CD14-positive monocyte (primary cell): ENCODE data around the gene ANGPTL1. TPM values are rescaled to one million over a fixed set of nuclear protein-coding genes. Genes with fewer than 3 reads are reported as not detected.

Source experiments
- DNase-seq, 3 donors: peaks; one replicate each; pipeline ENCODE4 v3.0.0-alpha.2; 2011 to 2022
- H2AFZ ChIP-seq: 2 replicates; pipeline ENCODE4 v1.6.0; 2012; ENCODE audit warnings: mild to moderate bottlenecking, low read depth, low read length, inconsistent platforms; ENCODE audit not compliant: insufficient read depth, poor library complexity, severe bottlenecking
- H3K27ac ChIP-seq, 2 donors: 1 replicate in 1 of 2; 2 replicates in 1 of 2; pipeline ENCODE4 v1.5.1; 2012 to 2013; ENCODE audit warnings: low read length in 2 of 2, control low read depth in 1 of 2, inconsistent platforms in 1 of 2, low read depth in 1 of 2, mild to moderate bottlenecking in 1 of 2
- H3K27me3 ChIP-seq, 2 donors: one replicate each; pipeline versions ENCODE4 v1.6.0 to v1.6.1; 2011 to 2013; ENCODE audit warnings: low read length in 2 of 2; ENCODE audit not compliant: control insufficient read depth in 2 of 2, insufficient read depth in 2 of 2
- H3K36me3 ChIP-seq, 2 donors: replicated peaks in 1 of 2; 1 replicate in 1 of 2; 2 replicates in 1 of 2; pipeline versions ENCODE4 v1.5.1 to v1.6.1; 2012 to 2013; ENCODE audit warnings: low read length in 2 of 2, control low read depth in 1 of 2, inconsistent platforms in 1 of 2, mild to moderate bottlenecking in 1 of 2; ENCODE audit not compliant: insufficient read depth in 2 of 2, control insufficient read depth in 1 of 2
- H3K4me1 ChIP-seq, 2 donors: 1 replicate in 1 of 2; 2 replicates in 1 of 2; pipeline versions ENCODE4 v1.5.1 to v1.6.1; 2012 to 2013; ENCODE audit warnings: low read length in 2 of 2, control low read depth in 1 of 2, inconsistent platforms in 1 of 2, mild to moderate bottlenecking in 1 of 2, moderate library complexity in 1 of 2; ENCODE audit not compliant: insufficient read depth in 2 of 2, control insufficient read depth in 1 of 2
- H3K4me2 ChIP-seq: replicated peaks from 2 replicates; pipeline ENCODE3; 2012; ENCODE audit warnings: low read length, moderate library complexity, mild to moderate bottlenecking; ENCODE audit not compliant: poor library complexity, severe bottlenecking; ENCODE audit errors: extremely low read depth
- H3K4me3 ChIP-seq, 3 experiments: fragments of 200-600 bp in 1 of 3; sonication (generic) in 1 of 3; replicated peaks in 1 of 3; 1 replicate in 2 of 3; 2 replicates in 1 of 3; pipeline ENCODE4 v1.5.1; 2011 to 2013; ENCODE audit warnings: low read length in 3 of 3, mild to moderate bottlenecking in 3 of 3, control low read depth in 2 of 3, low read depth in 2 of 3, inconsistent platforms in 1 of 3, moderate library complexity in 1 of 3
- H3K79me2 ChIP-seq: 2 replicates; pipeline ENCODE4 v1.6.0; 2012; ENCODE audit warnings: mild to moderate bottlenecking, control low read depth, inconsistent platforms, low read length, moderate library complexity; ENCODE audit not compliant: insufficient read depth
- H3K9ac ChIP-seq: 2 replicates; pipeline ENCODE4 v1.6.0; 2017; ENCODE audit warnings: low read length, mild to moderate bottlenecking; ENCODE audit not compliant: insufficient read depth, poor library complexity, severe bottlenecking
- H3K9me3 ChIP-seq, 2 donors: replicated peaks in 1 of 2; 1 replicate in 1 of 2; 2 replicates in 1 of 2; pipeline versions ENCODE4 v1.5.1 to v1.6.1; 2012 to 2013; ENCODE audit warnings: low read length in 2 of 2, control low read depth in 1 of 2; ENCODE audit not compliant: control insufficient read depth in 1 of 2, insufficient read depth in 1 of 2
- H4K20me1 ChIP-seq: 2 replicates; pipeline ENCODE4 v1.6.0; 2012; ENCODE audit warnings: mild to moderate bottlenecking, low read length, control low read depth, moderate library complexity; ENCODE audit not compliant: insufficient read depth
- H3K27ac Mint-ChIP-seq, 7 donors: one replicate each; pipeline ENCODE4 v1.8.0; 2020; ENCODE audit warnings: mild to moderate bottlenecking in 7 of 7, mixed read lengths in 7 of 7, moderate library complexity in 6 of 7, inconsistent platforms in 2 of 7
- H3K27me3 Mint-ChIP-seq, 3 donors: one replicate each; pipeline ENCODE4 v1.8.0; 2021 to 2022; ENCODE audit warnings: low read depth in 3 of 3, mild to moderate bottlenecking in 3 of 3, mixed read lengths in 3 of 3, moderate library complexity in 3 of 3, inconsistent platforms in 1 of 3
- H3K36me3 Mint-ChIP-seq, 2 donors: one replicate each; pipeline ENCODE4 v1.8.0; 2020; ENCODE audit warnings: mixed read lengths in 2 of 2, inconsistent platforms in 1 of 2, mild to moderate bottlenecking in 1 of 2
- H3K4me1 Mint-ChIP-seq: one replicate; pipeline ENCODE4 v1.8.0; 2020; ENCODE audit warnings: mild to moderate bottlenecking, mixed read lengths
- H3K4me3 Mint-ChIP-seq, 2 donors: one replicate each; pipeline ENCODE4 v1.8.0; 2020; ENCODE audit warnings: mild to moderate bottlenecking in 2 of 2, mixed read lengths in 2 of 2, moderate library complexity in 1 of 2
- H3K9me3 Mint-ChIP-seq, 7 donors: one replicate each; pipeline ENCODE4 v1.8.0; 2020 to 2022; ENCODE audit warnings: mixed read lengths in 7 of 7, mild to moderate bottlenecking in 6 of 7, moderate library complexity in 6 of 7, inconsistent platforms in 2 of 7
- WGBS: methylation state at CpG from one replicate; pipeline ENCODE4 v1.1.5; 2013; ENCODE audit warnings: missing lambda C conversion rate; ENCODE audit not compliant: insufficient coverage; 5-methylcytosine and 5-hydroxymethylcytosine counted together
- intact Hi-C, 2 donors: fragments of 100-400 bp; cut with micrococcal nuclease; formaldehyde crosslinking; loops; one replicate each; pipeline versions ENCODE4 v1.15.0 to v1.15.1; 2023
- polyA plus RNA-seq, 3 donors: library from polyadenylated mRNA; depleted of rRNA in 1 of 3; unstranded in 2 of 3; stranded (reverse) in 1 of 3; fragments of 300-500 nt in 2 of 3; fragments of >200 nt in 1 of 3; fragmentation: Illumina TruSeq in 2 of 3; gene quantifications; 1 replicate in 2 of 3; 2 replicates in 1 of 3; pipeline ENCODE4 v1.2.3, GENCODE V29; 2012 to 2021
- TF ChIP-seq, protein P1 (sequence below): fragments of 200-600 bp; IDR thresholded peaks from one replicate; pipeline ENCODE4 v1.8.0; 2022; ENCODE audit warnings: antibody characterized with exemption, mild to moderate bottlenecking

Gene ANGPTL1
- polyA plus RNA-seq, 3 donors = not detected

DNA sequence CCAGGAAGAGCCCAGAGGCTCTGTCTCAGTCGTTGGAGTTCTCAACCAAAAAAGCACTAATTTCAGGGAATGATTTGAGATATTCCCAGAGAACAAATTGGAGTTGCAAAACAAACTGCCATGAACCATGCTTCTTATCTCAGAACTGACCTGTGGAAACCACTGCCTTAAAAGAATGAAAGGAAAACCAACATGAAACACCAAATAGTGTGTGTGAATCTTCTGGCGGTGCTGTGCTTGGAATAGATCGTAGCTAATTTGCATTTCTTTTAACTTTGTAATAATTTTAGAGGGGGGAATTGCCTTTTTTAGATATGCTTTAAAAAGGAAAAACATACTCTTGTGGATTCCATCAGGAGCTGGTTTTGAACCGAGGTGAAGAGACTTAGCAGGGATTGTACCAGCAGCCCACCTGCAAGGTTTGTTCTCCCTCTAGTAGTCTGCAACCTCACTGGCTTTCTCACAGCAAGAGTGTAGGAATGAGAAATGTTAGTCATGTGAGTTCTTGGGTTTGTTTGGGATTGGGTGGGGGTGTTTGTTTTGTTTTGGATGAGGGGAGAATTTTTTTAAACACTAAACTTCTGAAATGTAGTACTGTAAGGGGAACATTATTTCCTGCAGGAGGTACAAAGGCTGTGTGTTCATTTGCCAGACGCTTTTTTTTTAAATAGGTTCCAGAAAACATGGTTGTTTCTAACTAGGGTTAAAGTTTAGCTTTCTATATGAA, 45.7 kb upstream of the ANGPTL1 start:
- Histone ChIP-seq H3K4me2 (no peak overlapping the region), H3K4me1 (no peaks in the 10 kb centered on the region), H3K36me3 (peaks cover 0 to 7% of the 10 kb centered on the region in 2 donors), H3K27ac (no peak overlapping the region), H3K9ac (no peak overlapping the region), H4K20me1 (no peaks in the 10 kb centered on the region), H3K4me3 (no peak overlapping the region), H3K27me3 (no peaks in the 10 kb centered on the region), H2AFZ (no peak overlapping the region), H3K9me3 (no peaks in the 10 kb centered on the region), H3K79me2 (no peaks in the 10 kb centered on the region)
- Mint-ChIP-seq H3K4me1 (no peaks in the 10 kb centered on the region), H3K27ac (no peak overlapping the region), H3K27me3 (peaks cover 0 to 3% (median 0%) of the 10 kb centered on the region in 3 donors), H3K4me3 (no peak overlapping the region), H3K36me3 (peaks cover 20 to 34% of the 10 kb centered on the region in 2 donors), H3K9me3 (no peaks in the 10 kb centered on the region)
- WGBS = 57% methylated on average over 1 of the region's 5 CpGs
- TF ChIP-seq, protein P1, sequence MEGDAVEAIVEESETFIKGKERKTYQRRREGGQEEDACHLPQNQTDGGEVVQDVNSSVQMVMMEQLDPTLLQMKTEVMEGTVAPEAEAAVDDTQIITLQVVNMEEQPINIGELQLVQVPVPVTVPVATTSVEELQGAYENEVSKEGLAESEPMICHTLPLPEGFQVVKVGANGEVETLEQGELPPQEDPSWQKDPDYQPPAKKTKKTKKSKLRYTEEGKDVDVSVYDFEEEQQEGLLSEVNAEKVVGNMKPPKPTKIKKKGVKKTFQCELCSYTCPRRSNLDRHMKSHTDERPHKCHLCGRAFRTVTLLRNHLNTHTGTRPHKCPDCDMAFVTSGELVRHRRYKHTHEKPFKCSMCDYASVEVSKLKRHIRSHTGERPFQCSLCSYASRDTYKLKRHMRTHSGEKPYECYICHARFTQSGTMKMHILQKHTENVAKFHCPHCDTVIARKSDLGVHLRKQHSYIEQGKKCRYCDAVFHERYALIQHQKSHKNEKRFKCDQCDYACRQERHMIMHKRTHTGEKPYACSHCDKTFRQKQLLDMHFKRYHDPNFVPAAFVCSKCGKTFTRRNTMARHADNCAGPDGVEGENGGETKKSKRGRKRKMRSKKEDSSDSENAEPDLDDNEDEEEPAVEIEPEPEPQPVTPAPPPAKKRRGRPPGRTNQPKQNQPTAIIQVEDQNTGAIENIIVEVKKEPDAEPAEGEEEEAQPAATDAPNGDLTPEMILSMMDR = no peak
- DNase-seq = no peak
- intact Hi-C loops = no loop called here

DNA sequence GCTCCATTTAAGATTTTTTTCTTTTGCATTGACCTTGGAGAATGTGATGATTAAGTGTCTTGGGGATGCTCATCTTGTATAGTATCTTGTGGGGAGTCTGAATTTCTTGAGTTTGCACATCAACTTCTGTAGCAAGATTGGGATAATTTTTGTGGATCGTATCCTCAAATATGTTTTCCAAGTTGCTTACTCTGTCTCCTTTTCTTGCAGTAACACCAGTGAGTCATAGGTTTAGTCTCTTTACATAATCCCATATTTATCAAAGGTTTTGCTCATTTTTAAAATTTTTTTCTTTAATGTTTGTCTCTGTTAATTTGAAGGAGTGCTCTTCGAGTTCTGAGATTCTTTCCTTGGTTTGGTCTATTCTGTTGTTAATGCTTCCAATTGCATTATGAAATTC, 41.7 kb upstream of the ANGPTL1 start:
- Mint-ChIP-seq H3K9me3 (peaks cover 0 to 17% (median 4%) of the 10 kb centered on the region in 7 donors), H3K4me1 (no peaks in the 10 kb centered on the region), H3K27ac (no peak overlapping the region), H3K27me3 (peaks cover 0 to 1% (median 0%) of the 10 kb centered on the region in 3 donors), H3K4me3 (no peak overlapping the region), H3K36me3 (peaks cover 30 to 48% of the 10 kb centered on the region in 2 donors)
- no peak overlapping the region for H3K4me2 ChIP-seq
- no peak overlapping the region for H3K27ac ChIP-seq
- no peak overlapping the region for H3K4me3 ChIP-seq
- TF ChIP-seq, protein P1 = no peak
- no peaks in the 10 kb centered on the region for H3K4me1 ChIP-seq
- intact Hi-C loops = no loop called here
- WGBS = 100% methylated on average over 1 of the region's 2 CpGs
- no peaks in the 10 kb centered on the region for H3K27me3 ChIP-seq
- DNase-seq = no peak
- no peaks in the 10 kb centered on the region for H3K9me3 ChIP-seq
- no peaks in the 10 kb centered on the region for H3K79me2 ChIP-seq
- peaks cover 0 to 7% of the 10 kb centered on the region in 2 donors for H3K36me3 ChIP-seq
- H4K20me1 ChIP-seq = no peaks in the 10 kb centered on the region
- no peak overlapping the region for H3K9ac ChIP-seq
- no peak overlapping the region for H2AFZ ChIP-seq
